GM06990 (cell line): ENCODE measurements around the gene WDR62.
"Not testable (repeated sequence)": the region's sequence is repeated elsewhere in the genome, so short reads cannot be mapped to it uniquely, and the experiment has no call there.

ENCODE experiments used
- DNase-seq: peaks from one replicate; pipeline ENCODE4 v3.0.0-alpha.2; 2011; ENCODE audit not compliant: insufficient read length; ENCODE audit errors: extremely low read depth
- H3K27me3 ChIP-seq: replicated peaks from 2 replicates; pipeline ENCODE4 v1.6.0; 2011; ENCODE audit warnings: low read length; ENCODE audit not compliant: control insufficient read depth, insufficient read depth
- H3K36me3 ChIP-seq: 2 replicates; pipeline ENCODE4 v1.5.1; 2011; ENCODE audit warnings: low read length; ENCODE audit not compliant: control insufficient read depth, insufficient read depth
- H3K4me3 ChIP-seq: replicated peaks from 2 replicates; pipeline ENCODE4 v1.5.1; 2011; ENCODE audit warnings: low read depth, mild to moderate bottlenecking, control low read depth, low read length
- CTCF ChIP-seq: IDR thresholded peaks from 2 replicates; pipeline ENCODE4 v1.5.1; 2011; ENCODE audit warnings: low read length, control low read depth, mild to moderate bottlenecking, inconsistent platforms; ENCODE audit not compliant: insufficient read depth, poor library complexity, severe bottlenecking

Gene WDR62

GRCh38 chr19:36031308-36031707 lies 23.4 kb upstream of the WDR62 start:
- no peak for DNase-seq
- no peaks in the 10 kb centered on the region for H3K27me3 ChIP-seq
- TF ChIP-seq CTCF, result no peak
- no peak overlapping the region for H3K4me3 ChIP-seq
- peaks cover 2% of the 10 kb centered on the region; the same call in 1 of the 2 replicates for H3K36me3 ChIP-seq

- DNase-seq, result peak; percentile 53
- Histone ChIP-seq H3K27me3 (no peaks in the 10 kb centered on the region), H3K36me3 (peaks cover 2% of the 10 kb centered on the region; the same call in 1 of the 2 replicates), H3K4me3 (peak within 1 kb of the TSS; percentile 61)
- TF ChIP-seq CTCF, result no peak
Measured at GRCh38 chr19:36032251-36033104, 22.2 kb upstream of the WDR62 start, which contains the start of gene CLIP3. Gene CLIP3 (minus strand): TSS chr19:36032873. CDS start chr19:36032357, 516 bp downstream.

- H3K36me3 ChIP-seq, result peaks cover 3% of the 10 kb centered on the region
- no peak for TF ChIP-seq CTCF
Measured at GRCh38 chr19:36040495-36040894, 14.2 kb upstream of the WDR62 start.

GRCh38 chr19:36041092-36041491 lies 13.6 kb upstream of the WDR62 start:
- H3K4me3 ChIP-seq, DNase-seq, H3K27me3 ChIP-seq, H3K36me3 ChIP-seq: not testable (repeated sequence)

More at GRCh38 chr19:36040495-36040894, 14.2 kb upstream of the WDR62 start:
- no peak for DNase-seq
- H3K4me3 ChIP-seq, result no peak overlapping the region
- H3K27me3 ChIP-seq, result no peaks in the 10 kb centered on the region

- no peak for TF ChIP-seq CTCF
- Histone ChIP-seq H3K4me3 (no peak overlapping the region), H3K27me3 (no peaks in the 10 kb centered on the region), H3K36me3 (peaks cover 2% of the 10 kb centered on the region)
- DNase-seq, result no peak
Measured at GRCh38 chr19:36041831-36042230, 12.9 kb upstream of the WDR62 start.

- H3K4me3 ChIP-seq, result no peak overlapping the region
Measured at GRCh38 chr19:36043952-36044351, 10.7 kb upstream of the WDR62 start.

More at GRCh38 chr19:36043952-36044351, 10.7 kb upstream of the WDR62 start:
- no peak for TF ChIP-seq CTCF
- H3K36me3 ChIP-seq, result peaks cover 2% of the 10 kb centered on the region
- H3K27me3 ChIP-seq, result no peaks in the 10 kb centered on the region
- DNase-seq, result no peak
